ENCODE data around the gene PDCD1.
"Not testable (repeated sequence)": the region's sequence is repeated elsewhere in the genome, so short reads cannot be mapped to it uniquely, and the experiment has no call there.

PDCD1 gene

DNA sequence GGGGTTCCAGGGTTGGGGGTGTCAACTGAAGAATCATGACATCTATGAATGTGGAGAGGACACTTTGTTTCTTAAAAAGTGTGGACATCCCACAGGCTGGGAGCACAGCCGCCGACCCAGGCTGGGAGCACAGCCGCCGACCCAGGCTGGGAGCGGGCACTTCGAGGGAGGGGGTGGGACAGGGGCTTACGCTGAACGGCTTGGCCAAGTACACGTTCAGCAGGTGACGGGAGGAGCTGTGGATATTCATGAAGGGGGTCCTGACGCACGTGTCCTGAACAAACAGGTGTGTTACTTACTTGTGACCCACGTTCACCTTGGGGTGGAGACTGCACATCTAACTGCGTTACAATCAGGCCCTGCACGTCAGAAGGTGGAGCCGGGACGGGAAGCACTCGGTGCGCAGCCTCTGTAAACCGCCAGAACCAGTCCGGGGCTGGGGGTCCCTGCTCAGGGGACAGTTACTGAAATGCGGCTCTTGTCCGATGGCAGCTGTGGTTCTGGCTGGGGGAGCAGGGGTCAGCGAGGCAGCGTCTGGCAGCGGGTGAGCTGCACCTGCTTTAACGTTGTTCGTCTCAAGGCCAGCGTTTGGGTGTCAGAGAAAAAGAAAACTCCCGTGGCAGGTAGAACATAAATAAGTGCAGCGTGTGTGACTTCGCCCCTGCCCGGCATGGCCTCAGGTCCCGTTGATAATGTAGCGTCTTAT lies 58.3 kb downstream of the PDCD1 start:
- not testable (repeated sequence) for DNase-seq (ENCODE audit: low spot score)
